ENCODE results near the gene EPHA4. TPM values are rescaled to one million over a fixed set of nuclear protein-coding genes. Genes with fewer than 3 reads are reported as not detected.
"Not testable (repeated sequence)": the region's sequence is repeated elsewhere in the genome, so short reads cannot be mapped to it uniquely, and the experiment has no call there.

EPHA4 gene
- polyA plus RNA-seq, 1 donor, result 4.9 TPM

DNA sequence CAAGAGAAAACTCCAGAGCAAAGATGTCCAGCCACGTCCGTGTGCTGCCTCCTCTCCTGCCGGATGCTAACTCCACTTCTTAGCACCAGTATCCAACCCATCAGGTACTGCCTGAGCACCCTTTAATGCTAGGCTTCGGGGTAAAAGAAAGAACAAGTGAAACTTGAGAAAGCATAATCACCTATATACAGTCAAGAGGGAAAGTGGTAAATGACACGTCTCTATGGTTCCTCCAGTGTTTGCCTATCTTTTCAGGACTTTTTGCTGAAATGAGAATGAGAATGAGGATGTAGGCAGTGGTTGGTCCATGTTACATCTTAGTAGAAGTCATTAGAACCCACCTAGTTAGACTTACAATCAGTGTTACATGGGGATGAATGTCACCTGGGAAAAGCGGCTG lies 47.9 kb downstream of the EPHA4 start:
- DNase-seq, result no peak
- H3K27me3 ChIP-seq (ENCODE audit: control insufficient read depth, insufficient read depth, low read length), result no peaks in the 10 kb centered on the region
- no peaks in the 10 kb centered on the region for H3K9me3 ChIP-seq (ENCODE audit: control insufficient read depth, low read depth, low read length)
- H3K4me3 ChIP-seq (ENCODE audit: low read length), result no peak overlapping the region
- WGBS (ENCODE audit: insufficient coverage, low lambda C conversion rate), result 100% methylated on average over 1 of the region's 6 CpGs
- peaks cover 26% of the 10 kb centered on the region for H3K4me1 ChIP-seq (ENCODE audit: control insufficient read depth, insufficient read depth, low read length)
- H3K36me3 ChIP-seq (ENCODE audit: control insufficient read depth, insufficient read depth, low read length), result no peaks in the 10 kb centered on the region
- no peak overlapping the region for H3K27ac ChIP-seq (ENCODE audit: low read length)

DNA sequence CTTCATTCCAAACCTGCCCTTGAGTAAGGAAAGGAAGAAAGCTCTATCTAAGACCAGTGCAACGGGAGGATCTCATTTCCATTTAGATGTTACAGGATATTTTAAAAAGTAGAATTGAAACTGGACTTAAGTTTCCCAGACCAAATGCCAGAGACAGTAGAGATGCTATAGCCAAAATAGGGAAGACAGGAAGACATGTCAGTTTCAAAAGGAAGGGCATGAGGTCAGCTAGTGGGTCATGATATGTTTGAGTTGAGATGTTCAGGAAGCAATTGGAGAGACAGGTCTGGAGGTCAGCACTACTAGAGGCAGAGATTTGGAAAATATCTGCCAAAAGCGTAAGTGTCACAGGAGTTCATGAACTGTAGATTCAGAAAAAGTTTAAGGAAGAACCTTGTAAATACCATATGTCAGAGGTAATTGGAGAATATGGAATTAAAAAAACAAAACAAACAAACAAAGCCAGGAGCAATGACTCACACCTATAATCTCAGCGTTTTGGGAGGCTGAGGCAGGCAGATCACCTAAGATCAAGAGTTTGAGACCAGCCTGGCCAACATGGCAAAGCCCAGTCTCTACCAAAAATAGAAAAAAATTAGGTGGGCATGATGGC lies 50.8 kb downstream of the EPHA4 start:
- no peak overlapping the region for H3K27ac ChIP-seq (ENCODE audit: low read length)
- no peak overlapping the region for H3K4me3 ChIP-seq (ENCODE audit: low read length)
- no peaks in the 10 kb centered on the region for H3K36me3 ChIP-seq (ENCODE audit: control insufficient read depth, insufficient read depth, low read length)
- peaks cover 21% of the 10 kb centered on the region for H3K4me1 ChIP-seq (ENCODE audit: control insufficient read depth, insufficient read depth, low read length)
- H3K27me3 ChIP-seq (ENCODE audit: control insufficient read depth, insufficient read depth, low read length), result no peaks in the 10 kb centered on the region
- no peaks in the 10 kb centered on the region for H3K9me3 ChIP-seq (ENCODE audit: control insufficient read depth, low read depth, low read length)
- WGBS (ENCODE audit: insufficient coverage, low lambda C conversion rate), result 90% methylated on average over 2 of the region's 3 CpGs
- no peak for DNase-seq

DNA sequence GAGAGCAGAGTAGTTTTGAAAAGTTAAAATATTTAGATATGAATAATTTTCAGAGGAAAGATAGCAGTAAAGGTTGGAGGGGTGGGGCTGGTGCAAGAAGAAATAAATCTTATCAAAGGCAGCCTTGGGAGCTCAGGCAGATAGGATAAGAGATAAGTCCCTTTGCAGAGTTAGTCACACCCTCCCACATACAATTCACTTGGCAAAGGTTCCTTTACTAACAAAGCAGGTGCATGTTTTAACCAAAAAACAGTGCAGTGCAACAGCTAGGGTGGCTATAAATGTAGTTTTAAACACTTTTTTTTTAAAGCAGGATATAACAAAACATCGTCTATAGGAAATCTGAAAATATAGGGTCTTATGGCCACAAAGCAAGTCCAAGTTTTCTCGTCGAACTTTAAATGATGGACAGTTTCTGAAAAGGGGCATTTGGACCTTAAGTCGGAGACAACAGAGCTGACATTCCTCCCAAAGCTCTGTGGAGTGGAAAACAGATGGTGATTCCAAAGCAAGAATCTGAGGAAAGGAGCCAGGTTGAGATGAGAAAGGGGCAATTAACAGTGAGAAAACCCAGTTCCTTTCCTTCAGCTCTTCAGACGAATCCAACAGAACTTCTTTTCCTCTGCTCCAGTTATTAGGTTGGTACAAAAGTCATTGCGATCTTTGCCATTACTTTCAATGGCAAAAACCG lies 53.0 kb downstream of the EPHA4 start:
- no CpG with 5 or more reads among the region's 7 CpGs for WGBS (ENCODE audit: insufficient coverage, low lambda C conversion rate)
- H3K9me3 ChIP-seq (ENCODE audit: control insufficient read depth, low read depth, low read length), result no peaks in the 10 kb centered on the region
- no peaks in the 10 kb centered on the region for H3K36me3 ChIP-seq (ENCODE audit: control insufficient read depth, insufficient read depth, low read length)
- DNase-seq, result no peak
- no peak overlapping the region for H3K27ac ChIP-seq (ENCODE audit: low read length)
- no peaks in the 10 kb centered on the region for H3K27me3 ChIP-seq (ENCODE audit: control insufficient read depth, insufficient read depth, low read length)
- no peak overlapping the region for H3K4me3 ChIP-seq (ENCODE audit: low read length)
- H3K4me1 ChIP-seq (ENCODE audit: control insufficient read depth, insufficient read depth, low read length), result peaks cover 17% of the 10 kb centered on the region

DNA sequence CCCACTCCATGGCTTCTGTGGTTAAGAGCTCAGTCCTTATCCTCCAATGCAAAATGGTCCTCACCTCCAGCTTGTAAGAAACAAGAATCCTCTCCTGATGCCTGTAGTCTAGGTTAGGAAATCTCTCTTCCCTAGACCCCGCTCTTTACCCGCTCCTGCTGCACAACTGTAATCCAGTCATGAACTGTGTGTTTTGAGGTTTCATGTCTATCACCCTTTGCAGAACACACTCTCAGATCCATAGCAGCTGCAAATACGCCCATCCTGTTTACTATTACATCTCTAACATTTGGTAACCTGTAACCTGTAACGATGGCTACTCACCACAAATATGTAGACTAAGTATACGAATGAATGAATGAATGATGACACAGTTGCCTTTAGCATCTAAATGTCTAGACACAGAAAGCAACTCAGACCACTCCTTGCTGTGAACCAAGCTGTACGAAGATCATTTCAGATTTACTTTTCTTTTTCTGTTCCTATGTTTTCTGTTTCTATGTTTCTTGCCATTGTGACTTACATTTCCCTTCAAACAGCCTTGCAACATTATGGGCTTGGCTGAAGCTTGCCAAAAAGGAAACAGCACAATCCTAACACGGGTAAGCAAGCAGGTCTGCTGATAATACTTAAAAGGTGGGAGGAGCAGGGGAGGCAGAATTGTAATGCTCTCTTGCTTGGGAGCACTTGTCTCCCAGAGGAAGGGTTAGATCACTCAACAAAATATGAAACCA lies 53.7 kb downstream of the EPHA4 start:
- no peaks in the 10 kb centered on the region for H3K27me3 ChIP-seq (ENCODE audit: control insufficient read depth, insufficient read depth, low read length)
- H3K4me1 ChIP-seq (ENCODE audit: control insufficient read depth, insufficient read depth, low read length), result peaks cover 17% of the 10 kb centered on the region
- no peaks in the 10 kb centered on the region for H3K36me3 ChIP-seq (ENCODE audit: control insufficient read depth, insufficient read depth, low read length)
- peak in 1 of 2 donors; percentile 19 for DNase-seq
- H3K9me3 ChIP-seq (ENCODE audit: control insufficient read depth, low read depth, low read length), result no peaks in the 10 kb centered on the region
- WGBS (ENCODE audit: insufficient coverage, low lambda C conversion rate), result 33% methylated on average over 1 of the region's 7 CpGs
- no peak overlapping the region for H3K27ac ChIP-seq (ENCODE audit: low read length)
- H3K4me3 ChIP-seq (ENCODE audit: low read length), result no peak overlapping the region

DNA sequence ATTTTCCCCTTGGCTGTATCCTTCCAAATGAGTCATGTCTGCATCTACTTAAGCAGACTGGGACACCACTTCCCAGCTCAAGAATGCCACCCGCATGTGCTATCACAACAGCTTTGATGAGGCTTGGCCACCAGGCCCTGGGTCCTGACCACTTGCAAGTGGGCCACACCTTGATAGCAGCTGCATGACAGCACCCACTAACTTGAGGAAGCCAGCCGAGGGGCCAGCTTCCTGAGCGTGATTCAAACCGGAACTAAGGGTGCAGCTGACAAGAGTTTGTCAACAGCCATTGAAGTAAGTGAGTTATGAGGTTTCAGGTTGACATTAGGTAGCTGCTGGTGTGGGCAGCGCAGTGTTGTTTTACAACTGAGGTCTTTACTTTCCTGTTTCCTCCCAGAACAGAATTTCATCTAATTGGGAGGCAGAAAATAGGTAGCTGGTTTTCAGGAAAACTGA lies 54.4 kb downstream of the EPHA4 start:
- Histone ChIP-seq H3K27ac (ENCODE audit: low read length) (no peak overlapping the region), H3K4me3 (ENCODE audit: low read length) (no peak overlapping the region)
- DNase-seq, result peak in 1 of 2 donors; percentile 30

DNA sequence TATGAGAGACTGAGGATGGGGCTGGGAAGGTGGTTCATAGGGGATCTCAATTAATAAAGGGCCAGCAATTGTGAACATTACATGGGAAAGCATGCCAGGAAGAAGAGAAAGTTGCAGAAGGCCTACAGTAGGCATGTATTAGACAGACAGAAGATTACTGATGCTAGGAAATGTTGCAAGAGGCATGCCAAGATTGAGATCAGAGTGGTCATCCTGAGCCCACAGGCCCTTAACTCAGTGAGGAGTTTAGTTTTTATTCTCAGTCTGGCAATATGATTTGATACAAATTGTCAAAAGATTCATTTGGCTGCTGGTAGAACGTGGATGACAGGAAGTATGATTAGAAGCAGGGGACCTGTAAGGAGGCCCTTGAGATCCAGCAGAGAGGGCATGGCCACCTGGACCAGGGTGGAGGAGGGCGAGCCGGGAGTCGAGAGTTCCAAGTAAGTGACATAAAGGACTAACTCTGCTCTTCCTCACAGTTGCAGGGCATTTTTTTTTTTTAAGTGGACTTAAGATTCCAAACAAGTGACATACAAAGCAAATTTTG lies 54.9 kb downstream of the EPHA4 start:
- DNase-seq, result no peak
- no CpG with 5 or more reads among the region's 4 CpGs for WGBS (ENCODE audit: insufficient coverage, low lambda C conversion rate)
- Histone ChIP-seq H3K9me3 (ENCODE audit: control insufficient read depth, low read depth, low read length) (no peaks in the 10 kb centered on the region), H3K27ac (ENCODE audit: low read length) (no peak overlapping the region), H3K4me3 (ENCODE audit: low read length) (no peak overlapping the region), H3K27me3 (ENCODE audit: control insufficient read depth, insufficient read depth, low read length) (no peaks in the 10 kb centered on the region), H3K4me1 (ENCODE audit: control insufficient read depth, insufficient read depth, low read length) (peaks cover 17% of the 10 kb centered on the region), H3K36me3 (ENCODE audit: control insufficient read depth, insufficient read depth, low read length) (no peaks in the 10 kb centered on the region)

More for the DNA sequence above, 54.4 kb downstream of the EPHA4 start:
- no peaks in the 10 kb centered on the region for H3K27me3 ChIP-seq (ENCODE audit: control insufficient read depth, insufficient read depth, low read length)
- no peaks in the 10 kb centered on the region for H3K36me3 ChIP-seq (ENCODE audit: control insufficient read depth, insufficient read depth, low read length)
- H3K4me1 ChIP-seq (ENCODE audit: control insufficient read depth, insufficient read depth, low read length), result peaks cover 17% of the 10 kb centered on the region
- no CpG with 5 or more reads among the region's 5 CpGs for WGBS (ENCODE audit: insufficient coverage, low lambda C conversion rate)
- H3K9me3 ChIP-seq (ENCODE audit: control insufficient read depth, low read depth, low read length), result no peaks in the 10 kb centered on the region

DNA sequence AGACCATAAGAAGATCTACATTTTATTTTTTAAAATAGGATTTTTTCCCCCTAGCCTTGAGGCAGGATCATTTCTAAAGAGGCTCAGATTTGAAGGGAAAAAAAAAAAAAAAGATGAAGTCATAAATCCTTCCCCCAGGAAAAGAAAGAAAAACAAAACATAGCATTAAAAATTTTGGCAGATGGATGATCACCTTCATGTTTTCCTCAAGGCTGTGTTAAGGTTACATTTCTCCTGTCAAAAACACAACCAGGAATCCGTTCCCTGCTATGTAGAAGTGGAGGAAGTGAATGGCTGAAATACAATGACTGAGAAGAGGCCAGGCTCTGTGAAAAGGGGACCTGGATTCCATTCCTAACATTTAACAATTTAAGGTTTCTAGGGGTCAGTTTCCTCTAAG lies 56.2 kb downstream of the EPHA4 start:
- no CpG with 5 or more reads among the region's 1 CpG for WGBS (ENCODE audit: insufficient coverage, low lambda C conversion rate)

DNA sequence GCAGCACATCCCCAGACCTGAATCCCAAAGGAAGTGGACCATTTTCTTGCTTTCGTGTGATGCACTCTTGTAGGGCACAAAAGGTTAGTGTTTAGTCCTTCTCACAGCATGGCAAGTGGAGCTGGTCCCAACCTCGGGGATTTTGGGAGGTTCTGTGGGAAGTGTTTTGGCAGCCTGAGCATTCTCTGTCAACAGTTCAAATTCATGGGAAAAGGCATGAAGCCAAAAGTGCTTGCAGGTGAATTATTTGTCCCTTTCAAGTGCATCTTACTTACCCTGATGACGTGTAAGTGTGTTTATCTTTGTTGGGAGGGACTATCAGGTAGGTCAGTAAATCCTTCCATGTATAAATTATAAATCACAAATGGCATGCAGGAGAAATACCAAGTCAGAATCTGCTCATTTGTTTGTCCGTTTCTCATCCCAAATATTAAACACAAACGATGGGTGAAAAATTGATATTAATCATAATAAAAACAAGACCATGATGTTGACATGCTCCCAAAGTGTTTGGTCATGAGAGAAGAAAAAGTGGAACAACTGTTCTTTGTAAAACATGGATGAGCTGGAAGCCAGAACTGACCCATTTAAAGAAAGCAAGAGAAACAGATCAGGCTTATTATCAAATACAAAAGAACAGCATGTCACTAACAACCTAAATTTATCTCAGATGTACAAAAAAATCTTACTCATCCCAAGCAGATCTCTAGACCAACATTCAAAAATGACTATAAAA lies 57.6 kb downstream of the EPHA4 start:
- H3K9me3 ChIP-seq (ENCODE audit: control insufficient read depth, low read depth, low read length), result no peaks in the 10 kb centered on the region
- H3K4me3 ChIP-seq (ENCODE audit: low read length), result no peak overlapping the region
- H3K27me3 ChIP-seq (ENCODE audit: control insufficient read depth, insufficient read depth, low read length), result no peaks in the 10 kb centered on the region
- H3K27ac ChIP-seq (ENCODE audit: low read length), result no peak overlapping the region
- peaks cover 14% of the 10 kb centered on the region for H3K4me1 ChIP-seq (ENCODE audit: control insufficient read depth, insufficient read depth, low read length)
- no peaks in the 10 kb centered on the region for H3K36me3 ChIP-seq (ENCODE audit: control insufficient read depth, insufficient read depth, low read length)
- WGBS (ENCODE audit: insufficient coverage, low lambda C conversion rate), result 100% methylated on average over 1 of the region's 5 CpGs
- no peak for DNase-seq

More for the DNA sequence above, 56.2 kb downstream of the EPHA4 start:
- no peaks in the 10 kb centered on the region for H3K9me3 ChIP-seq (ENCODE audit: control insufficient read depth, low read depth, low read length)
- H3K4me3 ChIP-seq (ENCODE audit: low read length), result no peak overlapping the region
- no peak for DNase-seq
- H3K36me3 ChIP-seq (ENCODE audit: control insufficient read depth, insufficient read depth, low read length), result no peaks in the 10 kb centered on the region
- H3K4me1 ChIP-seq (ENCODE audit: control insufficient read depth, insufficient read depth, low read length), result peaks cover 17% of the 10 kb centered on the region
- H3K27ac ChIP-seq (ENCODE audit: low read length), result no peak overlapping the region
- H3K27me3 ChIP-seq (ENCODE audit: control insufficient read depth, insufficient read depth, low read length), result no peaks in the 10 kb centered on the region

DNA sequence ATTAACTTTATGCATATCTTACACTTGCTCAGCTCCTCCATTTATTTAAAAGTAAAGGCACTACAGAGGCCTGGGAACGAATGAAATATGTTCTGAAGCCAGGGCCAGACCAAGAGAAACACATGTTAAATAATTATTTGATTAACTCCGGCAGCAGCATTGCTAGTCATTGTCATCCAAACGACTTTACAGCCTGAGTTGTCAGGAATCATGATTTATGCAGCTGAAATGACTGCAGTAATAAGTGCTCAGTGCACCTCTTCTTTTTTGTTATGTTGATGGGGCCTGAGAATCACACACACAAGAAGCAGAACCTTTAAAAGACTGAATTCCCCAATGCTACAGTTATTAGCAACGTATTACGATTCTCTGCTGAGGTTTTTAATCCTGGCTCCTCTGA lies 58.9 kb downstream of the EPHA4 start:
- Histone ChIP-seq H3K27ac (ENCODE audit: low read length) (no peak overlapping the region), H3K4me3 (ENCODE audit: low read length) (no peak overlapping the region), H3K4me1 (ENCODE audit: control insufficient read depth, insufficient read depth, low read length) (peaks cover 3% of the 10 kb centered on the region), H3K9me3 (ENCODE audit: control insufficient read depth, low read depth, low read length) (no peaks in the 10 kb centered on the region), H3K36me3 (ENCODE audit: control insufficient read depth, insufficient read depth, low read length) (no peaks in the 10 kb centered on the region), H3K27me3 (ENCODE audit: control insufficient read depth, insufficient read depth, low read length) (no peaks in the 10 kb centered on the region)
- DNase-seq, result no peak
- no CpG with 5 or more reads among the region's 5 CpGs for WGBS (ENCODE audit: insufficient coverage, low lambda C conversion rate)

DNA sequence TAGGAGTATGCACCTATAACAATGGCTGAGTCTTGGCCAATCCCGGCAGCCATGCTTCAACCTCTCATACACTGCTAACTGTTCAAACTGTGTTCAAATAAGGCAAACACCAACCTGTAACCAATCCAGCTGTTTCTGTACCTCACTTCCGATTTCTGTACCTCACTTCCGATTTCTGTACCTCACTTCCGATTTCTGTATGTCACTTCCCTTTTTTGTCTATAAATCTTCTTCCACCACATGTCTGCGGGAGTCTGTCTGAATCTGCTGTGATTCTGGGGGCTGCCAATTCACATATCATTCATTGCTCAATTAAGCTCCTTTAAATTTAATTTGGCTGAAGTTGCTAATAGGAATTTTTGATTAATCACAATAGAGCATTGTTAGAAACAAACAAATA lies 60.8 kb downstream of the EPHA4 start:
- H3K36me3 ChIP-seq (ENCODE audit: control insufficient read depth, insufficient read depth, low read length); H3K9me3 ChIP-seq (ENCODE audit: control insufficient read depth, low read depth, low read length); H3K4me1 ChIP-seq (ENCODE audit: control insufficient read depth, insufficient read depth, low read length); H3K4me3 ChIP-seq (ENCODE audit: low read length); DNase-seq; H3K27me3 ChIP-seq (ENCODE audit: control insufficient read depth, insufficient read depth, low read length); H3K27ac ChIP-seq (ENCODE audit: low read length): not testable (repeated sequence)
- WGBS (ENCODE audit: insufficient coverage, low lambda C conversion rate), result 89% methylated on average over 3 of the region's 5 CpGs
